Stimulated activated CD8-positive, alpha-beta memory T cell treated with anti-CD3 and anti-CD28 coated beads, Interleukin-12 subunit alpha, Interleukin-12 subunit beta, amount 100 ng/mL, for 24 hours (primary cell): Measurements from ENCODE around the gene RBM47.

Experiments
- DNase-seq: peaks from one replicate; pipeline ENCODE4 v3.0.0-alpha.2; 2020; ENCODE audit errors: extremely low read depth

The RBM47 gene

GRCh38 chr4:40623707-40624106 lies 6.0 kb downstream of the RBM47 start:
- DNase-seq = no peak

GRCh38 chr4:40622913-40623312 lies 6.8 kb downstream of the RBM47 start:
- no peak for DNase-seq

GRCh38 chr4:40621592-40622512 lies 7.8 kb downstream of the RBM47 start:
- DNase-seq = no peak

GRCh38 chr4:40621229-40621591 lies 8.5 kb downstream of the RBM47 start:
- DNase-seq = no peak

GRCh38 chr4:40619600-40619999 lies 10.1 kb downstream of the RBM47 start:
- DNase-seq = no peak

GRCh38 chr4:40617872-40618271 lies 11.8 kb downstream of the RBM47 start:
- DNase-seq = no peak

GRCh38 chr4:40614031-40614430 lies 15.6 kb downstream of the RBM47 start:
- no peak for DNase-seq

- DNase-seq = no peak
These were observed 16.2 kb downstream of the RBM47 start for GRCh38 chr4:40613456-40613855.

GRCh38 chr4:40612831-40613230 lies 16.8 kb downstream of the RBM47 start:
- DNase-seq = no peak

- no peak for DNase-seq
These were observed 17.4 kb downstream of the RBM47 start for GRCh38 chr4:40612283-40612682.

GRCh38 chr4:40608628-40609027 lies 21.0 kb downstream of the RBM47 start:
- no peak for DNase-seq

- no peak for DNase-seq
These were observed 22.4 kb downstream of the RBM47 start for GRCh38 chr4:40607221-40607620.

- no peak for DNase-seq
These were observed 23.4 kb downstream of the RBM47 start for GRCh38 chr4:40606239-40606767.

GRCh38 chr4:40603281-40603680 lies 26.4 kb downstream of the RBM47 start:
- no peak for DNase-seq

- DNase-seq = no peak
These were observed 28.0 kb downstream of the RBM47 start for GRCh38 chr4:40601641-40602040.

- DNase-seq = no peak
These were observed 28.8 kb downstream of the RBM47 start for GRCh38 chr4:40600850-40601249.

- no peak for DNase-seq
These were observed 30.2 kb downstream of the RBM47 start for GRCh38 chr4:40599431-40599830.

- no peak for DNase-seq
These were observed 33.1 kb downstream of the RBM47 start for GRCh38 chr4:40596522-40596921.

- DNase-seq = no peak
These were observed 33.7 kb downstream of the RBM47 start for GRCh38 chr4:40595981-40596380.

GRCh38 chr4:40594261-40595178 lies 35.1 kb downstream of the RBM47 start:
- DNase-seq = no peak

- DNase-seq = no peak
These were observed 37.6 kb downstream of the RBM47 start for GRCh38 chr4:40592034-40592433.

GRCh38 chr4:40587826-40588225 lies 41.8 kb downstream of the RBM47 start:
- DNase-seq = no peak
